AG08396 (cell line): ENCODE data around the gene PIK3R6.

Experiments
- DNase-seq: peaks from one replicate; pipeline ENCODE4 v3.0.0; 2012; ENCODE audit warnings: low spot score, mixed read lengths

Gene PIK3R6

GRCh38 chr17:8855477-8856204, 11.8 kb downstream of the PIK3R6 start:
- no peak for DNase-seq

- DNase-seq, result no peak
Observed at GRCh38 chr17:8851600-8851999, 15.9 kb downstream of the PIK3R6 start.

GRCh38 chr17:8849311-8850041, 18.0 kb downstream of the PIK3R6 start:
- DNase-seq, result no peak

- no peak for DNase-seq
Observed at GRCh38 chr17:8847891-8848290, 19.6 kb downstream of the PIK3R6 start.

GRCh38 chr17:8846768-8847211, 20.7 kb downstream of the PIK3R6 start:
- DNase-seq, result peak; percentile 53

GRCh38 chr17:8844229-8845218, 22.9 kb downstream of the PIK3R6 start:
- DNase-seq, result no peak

- DNase-seq, result no peak
Observed at GRCh38 chr17:8843344-8843743, 24.1 kb downstream of the PIK3R6 start.

- no peak for DNase-seq
Observed at GRCh38 chr17:8841844-8842243, 25.6 kb downstream of the PIK3R6 start.

- DNase-seq, result no peak
Observed at GRCh38 chr17:8839410-8839935, 28.0 kb downstream of the PIK3R6 start.

GRCh38 chr17:8838551-8839095, 28.9 kb downstream of the PIK3R6 start:
- no peak for DNase-seq

GRCh38 chr17:8837563-8838075, 29.9 kb downstream of the PIK3R6 start:
- no peak for DNase-seq

GRCh38 chr17:8836821-8837562, 30.5 kb downstream of the PIK3R6 start:
- DNase-seq, result no peak

GRCh38 chr17:8835631-8836364, 31.7 kb downstream of the PIK3R6 start:
- no peak for DNase-seq

GRCh38 chr17:8835106-8835505, 32.4 kb downstream of the PIK3R6 start:
- DNase-seq, result no peak

- no peak for DNase-seq
Observed at GRCh38 chr17:8832711-8833352, 34.6 kb downstream of the PIK3R6 start.

- no peak for DNase-seq
Observed at GRCh38 chr17:8831234-8831849, 36.1 kb downstream of the PIK3R6 start.

GRCh38 chr17:8830141-8830540, 37.3 kb downstream of the PIK3R6 start:
- DNase-seq, result no peak

- no peak for DNase-seq
Observed at GRCh38 chr17:8829036-8829941, 38.2 kb downstream of the PIK3R6 start.
